ENCODE measurements around the gene ARHGDIA.
A peak's percentile ranks its signal among the peaks of the same experiment; 100 is the strongest.

ARHGDIA gene

GRCh38 chr17:81860756-81861568 lies 10.2 kb downstream of the ARHGDIA start:
- peak; percentile 99 to 100 for DNase-seq

GRCh38 chr17:81859906-81860755 lies 11.0 kb downstream of the ARHGDIA start, which contains the start of gene P4HB:
TSS of gene P4HB (minus strand) at chr17:81860535. CDS start at chr17:81860471, 64 bp downstream.
- DNase-seq, result peak in 1 of 2 donors; percentile 92

- DNase-seq, result no peak
Measured at GRCh38 chr17:81858967-81859905, 11.9 kb downstream of the ARHGDIA start.

GRCh38 chr17:81858170-81858966 lies 12.8 kb downstream of the ARHGDIA start:
- no peak for DNase-seq

- DNase-seq, result no peak
Measured at GRCh38 chr17:81854974-81855774, 16.0 kb downstream of the ARHGDIA start.

- no peak for DNase-seq
Measured at GRCh38 chr17:81852237-81852636, 18.9 kb downstream of the ARHGDIA start.

- DNase-seq, result no peak
Measured at GRCh38 chr17:81851423-81851822, 19.7 kb downstream of the ARHGDIA start.

GRCh38 chr17:81849457-81849856 lies 21.7 kb downstream of the ARHGDIA start:
- no peak for DNase-seq

- DNase-seq, result no peak
Measured at GRCh38 chr17:81846743-81847689, 24.1 kb downstream of the ARHGDIA start.

GRCh38 chr17:81845881-81846742 lies 25.0 kb downstream of the ARHGDIA start:
- no peak for DNase-seq

- no peak for DNase-seq
Measured at GRCh38 chr17:81845361-81845760, 25.8 kb downstream of the ARHGDIA start.

- DNase-seq, result no peak
Measured at GRCh38 chr17:81844887-81845286, 26.2 kb downstream of the ARHGDIA start.

- DNase-seq, result no peak
Measured at GRCh38 chr17:81844327-81844851, 26.7 kb downstream of the ARHGDIA start.

- no peak for DNase-seq
Measured at GRCh38 chr17:81843713-81844326, 27.3 kb downstream of the ARHGDIA start.

GRCh38 chr17:81842725-81843504 lies 28.2 kb downstream of the ARHGDIA start:
- DNase-seq, result no peak

- no peak for DNase-seq
Measured at GRCh38 chr17:81842378-81842724, 28.8 kb downstream of the ARHGDIA start.

GRCh38 chr17:81841866-81842265 lies 29.3 kb downstream of the ARHGDIA start:
- no peak for DNase-seq
